Measurements from ENCODE around the gene LPA.
"Not testable (repeated sequence)": the region's sequence is repeated elsewhere in the genome, so short reads cannot be mapped to it uniquely, and the experiment has no call there.

Gene LPA

DNA sequence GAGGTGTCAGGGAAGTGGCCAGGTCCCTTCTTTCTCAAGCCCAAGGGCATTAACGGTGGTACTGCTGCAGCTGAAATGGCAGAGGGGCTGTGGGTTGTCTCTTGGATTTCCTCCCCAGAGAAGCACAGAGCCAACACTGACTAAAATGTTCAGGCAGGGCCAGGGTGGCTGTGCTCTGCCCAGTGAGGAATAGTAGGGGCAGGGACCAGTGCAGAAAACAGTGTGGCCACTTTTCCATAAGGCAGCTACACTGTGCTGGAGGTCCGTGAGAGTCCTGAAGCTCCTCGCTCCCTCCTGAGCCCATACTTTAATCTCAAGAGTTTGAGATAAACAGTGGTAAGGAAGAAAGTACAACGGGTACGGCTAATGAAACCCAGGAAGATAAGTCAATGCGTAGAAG lies 4.5 kb downstream of the LPA start:
- no peak for DNase-seq

DNA sequence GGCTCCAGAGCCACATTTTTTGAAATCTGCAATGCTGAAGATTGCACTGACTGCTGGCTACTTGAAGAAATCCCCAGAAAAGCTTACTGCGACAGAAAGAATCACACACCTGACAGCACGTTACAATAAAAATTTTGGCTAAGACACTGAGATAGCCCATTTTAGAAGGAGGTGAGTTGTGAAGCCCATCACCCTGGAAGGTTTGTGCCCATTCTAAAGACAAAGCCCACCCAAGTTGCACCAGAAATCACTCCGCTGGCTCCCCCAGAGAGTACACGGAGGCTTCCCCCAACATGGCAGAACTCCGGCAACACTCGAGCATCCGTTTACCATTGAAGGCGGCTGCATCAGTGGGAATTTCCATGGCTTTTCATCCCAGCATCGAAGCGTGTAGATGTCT lies 29.4 kb downstream of the LPA start:
- no peak for DNase-seq

DNA sequence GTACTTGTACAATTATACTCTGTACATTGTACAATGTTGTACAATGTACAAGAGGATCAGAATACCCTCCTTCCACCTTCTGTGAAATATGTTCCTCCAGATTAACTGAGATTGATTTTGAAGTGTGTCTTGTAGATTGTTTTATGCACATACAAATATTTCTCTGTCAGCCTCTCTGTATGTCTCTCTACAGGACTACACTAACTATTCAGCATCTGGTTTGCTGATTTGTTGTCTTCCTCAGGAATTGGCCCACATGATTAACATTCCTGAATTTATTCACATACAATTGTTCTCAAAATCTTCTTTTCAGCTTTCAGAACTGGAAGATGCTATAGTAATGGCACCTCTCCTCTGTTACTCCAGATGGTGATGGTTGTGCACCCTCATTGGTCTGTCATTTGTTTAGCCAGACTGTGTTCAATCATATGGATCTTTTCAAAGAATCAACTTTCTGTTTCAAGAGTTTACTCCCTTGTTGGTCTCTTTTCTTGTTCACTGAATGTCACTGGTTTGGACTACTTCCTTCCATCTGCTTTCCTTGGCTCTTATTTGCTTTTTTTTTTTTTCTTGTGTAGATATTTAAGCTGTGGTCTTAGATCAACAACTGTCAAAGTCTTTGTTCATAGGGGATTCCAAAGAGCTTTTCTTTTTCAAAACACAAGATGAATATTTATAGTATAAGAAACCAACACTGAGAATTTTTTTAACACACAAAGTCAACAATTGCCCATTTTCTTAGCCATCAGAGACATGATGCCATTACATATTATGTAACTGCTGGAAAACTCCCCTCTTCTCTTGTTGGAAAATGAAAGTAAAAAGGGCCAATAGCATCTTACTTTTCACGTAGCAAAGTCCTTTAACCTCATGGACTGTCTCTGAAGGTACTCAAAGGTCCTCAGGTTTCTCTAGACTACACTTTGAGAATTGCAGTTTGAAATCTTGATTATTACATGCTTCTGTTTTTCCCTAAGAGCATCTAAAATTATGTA lies 67.9 kb downstream of the LPA start:
- DNase-seq = no peak

DNA sequence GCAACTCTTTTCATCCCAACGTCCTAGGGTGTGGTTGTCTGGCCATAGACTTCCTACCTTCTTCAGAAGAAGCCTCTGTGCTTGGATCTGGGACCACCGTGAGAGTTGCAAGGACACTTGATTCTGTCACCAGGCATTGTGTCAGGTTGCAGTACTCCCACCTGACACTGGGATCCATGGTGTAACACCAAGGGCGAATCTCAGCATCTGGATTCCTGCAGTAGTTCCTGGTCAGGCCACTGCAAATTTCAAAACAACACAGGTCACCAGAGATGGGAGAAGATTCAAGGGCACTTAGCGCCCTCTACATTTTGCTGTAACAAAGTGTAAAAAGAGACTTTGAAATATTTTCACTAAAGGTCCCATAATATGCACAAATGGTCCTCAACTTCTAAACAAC lies 68.8 kb downstream of the LPA start:
- not testable (repeated sequence) for DNase-seq

DNA sequence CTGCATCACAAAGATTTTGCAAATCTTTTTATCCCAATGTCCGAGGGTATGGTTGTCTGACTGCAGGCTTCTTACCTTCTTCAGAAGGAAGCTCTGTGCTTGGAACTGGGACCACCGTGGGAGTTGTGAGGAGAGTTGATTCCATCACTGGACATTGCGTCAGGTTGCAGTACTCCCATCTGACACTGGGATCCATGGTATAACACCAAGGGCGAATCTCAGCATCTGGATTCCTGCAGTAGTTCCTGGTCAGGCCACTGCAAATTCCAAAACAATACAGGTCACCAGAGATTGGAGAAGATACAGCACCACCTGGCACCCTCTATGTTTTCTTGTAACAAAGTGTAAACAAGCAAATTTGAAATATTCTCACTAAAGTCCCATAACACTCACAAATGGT lies 77.7 kb downstream of the LPA start:
- DNase-seq = no peak

DNA sequence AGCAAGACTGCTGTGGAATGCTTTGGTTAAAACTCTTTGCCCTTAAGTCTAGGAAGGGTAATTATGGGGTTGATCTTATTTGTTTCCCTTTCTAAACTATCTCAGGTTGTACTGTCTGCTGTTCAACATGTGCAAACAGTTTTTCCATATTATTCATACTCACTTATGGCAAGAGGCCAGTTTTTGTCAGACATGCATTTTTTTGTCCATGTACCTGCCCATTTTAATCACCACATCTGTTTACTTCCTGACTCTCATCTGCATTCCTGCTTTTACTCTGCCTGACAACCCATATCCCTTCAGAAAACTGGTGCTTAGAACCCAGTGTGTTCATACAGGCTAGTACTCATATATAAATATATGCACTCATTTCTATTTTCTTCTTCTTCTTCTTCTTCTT lies 80.3 kb downstream of the LPA start:
- no peak for DNase-seq

DNA sequence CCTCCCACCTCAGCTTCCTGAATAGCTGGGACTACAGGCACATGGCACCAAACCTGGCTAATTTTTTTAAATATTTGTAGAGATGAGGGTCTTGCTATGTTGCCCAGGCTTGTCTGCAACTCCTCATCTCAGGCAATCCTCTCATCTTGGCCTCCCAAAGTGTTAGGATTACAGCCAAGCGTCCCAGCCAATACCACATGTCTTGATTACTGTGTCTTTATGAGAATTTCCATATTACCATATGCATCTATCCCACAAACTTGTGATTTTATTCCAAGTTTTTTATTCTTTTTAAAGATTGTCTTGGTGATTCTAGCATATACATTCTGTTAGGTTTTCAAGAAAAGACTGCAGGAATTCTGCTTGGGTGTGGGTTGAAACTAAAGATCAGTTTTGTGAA lies 82.7 kb downstream of the LPA start:
- DNase-seq = no peak

DNA sequence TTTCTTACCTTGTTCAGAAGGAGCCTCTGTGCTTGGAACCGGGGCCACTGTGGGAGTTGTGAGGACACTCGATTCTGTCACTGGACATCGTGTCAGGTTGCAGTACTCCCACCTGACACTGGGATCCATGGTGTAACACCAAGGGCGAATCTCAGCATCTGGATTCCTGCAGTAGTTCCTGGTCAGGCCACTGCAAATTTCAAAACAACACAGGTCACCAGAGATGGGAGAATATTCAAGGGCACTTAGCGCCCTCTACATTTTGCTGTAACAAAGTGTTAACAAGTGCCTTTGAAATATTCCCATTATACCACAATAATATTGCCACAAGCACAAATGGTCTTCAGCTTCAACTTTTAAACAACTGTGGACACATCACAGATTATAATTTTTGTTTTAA lies 85.6 kb downstream of the LPA start:
- DNase-seq = not testable (repeated sequence)

DNA sequence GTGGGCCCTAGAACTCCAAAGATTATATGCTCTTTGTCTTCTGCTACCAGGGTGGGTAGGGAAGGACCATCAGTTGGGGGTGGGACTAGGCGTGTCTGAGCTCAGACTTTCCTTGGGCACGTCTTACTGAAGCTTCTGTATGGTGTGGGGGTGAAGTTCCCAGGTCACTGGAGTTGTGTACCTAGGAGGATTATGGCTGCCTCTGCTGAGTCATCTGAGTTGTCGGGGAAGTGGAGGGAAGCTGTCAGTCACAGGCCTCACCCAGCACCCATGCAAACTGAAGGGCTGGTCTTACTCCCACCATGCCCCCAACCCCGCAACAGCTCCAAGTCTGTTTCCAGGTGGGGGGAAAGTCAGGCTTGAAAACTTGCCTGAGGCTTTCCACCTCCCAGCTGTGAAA lies 90.1 kb downstream of the LPA start:
- no peak for DNase-seq

DNA sequence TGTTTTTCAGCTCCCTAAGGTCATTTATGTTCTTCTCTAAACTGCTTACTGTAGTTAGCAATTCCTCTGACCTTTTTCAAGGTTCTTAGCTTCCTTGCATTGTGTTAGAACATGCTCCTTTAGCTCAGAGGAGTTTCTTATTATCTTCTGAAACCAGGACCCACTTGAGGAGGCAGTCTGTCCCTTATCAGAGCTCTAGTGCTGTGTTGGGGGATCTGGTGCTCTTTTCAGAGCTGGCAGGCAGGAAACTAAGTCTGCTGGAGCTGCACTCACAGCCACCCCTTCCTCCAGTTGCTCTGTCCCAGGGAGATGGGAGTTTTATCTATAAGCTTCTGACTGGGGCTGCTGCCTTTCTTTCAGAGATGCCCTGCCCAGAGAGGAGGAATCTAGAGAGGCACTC lies 92.9 kb downstream of the LPA start:
- not testable (repeated sequence) for DNase-seq

DNA sequence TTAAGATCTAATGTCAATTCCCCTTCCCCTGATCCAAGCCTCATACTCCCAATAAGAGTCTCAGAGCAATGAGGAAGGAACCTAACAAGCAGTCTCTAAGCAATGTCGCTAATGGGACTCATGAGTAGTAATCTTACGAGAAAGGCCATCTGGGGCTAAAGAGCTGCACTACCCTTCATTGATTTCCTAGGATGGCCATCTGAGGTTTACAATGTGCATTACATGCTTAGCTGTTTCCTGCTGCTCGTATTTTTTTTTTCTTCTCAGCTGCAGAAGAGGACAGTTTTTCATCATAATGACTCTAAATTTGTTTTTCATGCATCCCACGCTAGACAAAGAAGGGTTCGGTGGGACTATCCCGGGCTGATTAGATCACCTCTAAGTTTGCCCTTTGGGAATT lies 119.3 kb downstream of the LPA start:
- DNase-seq = no peak

DNA sequence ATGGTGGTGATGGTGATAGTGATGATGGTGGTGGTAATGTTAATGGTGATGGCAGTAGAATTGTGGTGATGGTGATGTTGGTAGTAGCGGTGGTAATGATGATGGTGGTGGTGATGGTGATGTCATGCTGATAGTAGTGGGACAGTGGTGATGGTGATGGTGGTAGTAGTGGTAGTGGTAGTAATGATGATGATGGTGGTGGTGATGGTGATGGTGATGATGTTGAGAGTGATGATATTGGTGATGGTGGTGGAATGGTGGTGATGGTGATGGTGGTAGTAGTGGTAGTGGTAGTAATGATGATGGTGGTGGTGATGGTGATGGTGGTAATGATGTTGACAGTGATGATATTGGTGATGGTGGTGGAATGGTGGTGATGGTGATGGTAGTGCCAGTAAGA lies 128.8 kb downstream of the LPA start:
- DNase-seq = no peak

DNA sequence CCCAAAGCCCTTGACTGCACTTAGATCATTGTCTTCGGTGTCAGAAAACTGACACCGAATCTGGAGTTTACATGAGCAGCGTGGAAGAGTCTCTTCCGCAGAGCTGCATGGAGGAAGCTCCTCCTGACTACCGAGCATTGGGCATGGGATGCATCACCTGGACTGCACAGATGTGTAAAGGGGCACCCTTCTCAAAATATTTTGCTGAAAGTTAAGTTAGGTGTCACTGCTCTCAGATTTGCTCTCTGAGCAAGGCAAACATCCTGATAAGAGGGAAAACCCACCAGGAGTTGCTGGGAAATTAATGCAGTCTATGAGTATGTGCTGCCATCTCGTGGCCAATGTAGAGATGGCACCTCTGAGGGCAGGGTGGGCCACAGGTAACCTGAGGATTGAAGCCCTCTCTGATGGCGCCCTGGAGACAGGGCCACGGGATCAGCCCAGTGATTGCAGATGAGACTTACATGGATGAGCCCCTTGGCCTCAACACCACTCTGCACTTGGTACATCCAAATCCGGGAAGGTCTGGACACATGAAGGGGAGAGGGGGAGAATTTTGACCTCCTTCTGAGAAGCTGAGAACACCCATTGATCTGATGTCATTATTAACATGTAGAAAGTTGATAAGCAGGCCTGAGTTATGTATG lies 129.9 kb downstream of the LPA start:
- DNase-seq = peak; percentile 37

DNA sequence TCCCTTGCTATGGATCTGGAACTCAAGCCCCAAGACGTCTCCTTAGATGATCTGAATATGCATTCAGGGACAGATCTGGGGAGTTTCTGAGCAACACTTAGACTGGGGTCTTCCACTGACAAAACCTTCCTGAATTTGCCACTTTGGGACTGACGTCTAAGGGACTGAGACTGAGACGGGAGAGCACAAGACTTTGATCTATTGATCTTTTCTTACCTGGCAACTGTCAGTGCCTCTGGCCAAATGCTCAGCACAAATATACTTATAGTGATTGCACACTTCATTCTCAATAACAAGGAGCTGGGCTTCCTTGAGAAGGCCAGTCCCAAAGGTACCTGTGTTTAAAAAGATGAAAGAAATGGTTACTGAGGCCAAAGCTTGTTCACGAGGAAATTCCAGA lies 131.8 kb downstream of the LPA start:
- DNase-seq = no peak

DNA sequence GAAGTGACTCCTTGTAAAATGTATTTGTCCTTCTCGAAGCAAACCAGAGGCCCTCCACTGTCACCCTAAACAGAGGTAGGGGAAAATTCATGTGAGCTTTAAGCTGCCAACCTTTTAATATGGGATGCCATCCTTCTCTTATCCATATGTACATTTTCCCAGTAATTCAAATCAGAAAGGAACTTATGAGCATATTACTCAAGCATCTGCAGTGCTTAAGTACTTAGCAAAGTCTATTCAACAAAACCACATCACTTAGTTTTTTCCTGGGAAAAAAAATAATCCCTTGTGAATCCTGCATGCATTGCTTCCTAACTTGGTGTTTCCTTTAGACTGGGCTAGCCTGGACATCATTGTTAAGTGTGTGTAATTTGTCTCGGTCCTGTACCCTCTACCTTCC lies 132.2 kb downstream of the LPA start:
- DNase-seq = no peak

DNA sequence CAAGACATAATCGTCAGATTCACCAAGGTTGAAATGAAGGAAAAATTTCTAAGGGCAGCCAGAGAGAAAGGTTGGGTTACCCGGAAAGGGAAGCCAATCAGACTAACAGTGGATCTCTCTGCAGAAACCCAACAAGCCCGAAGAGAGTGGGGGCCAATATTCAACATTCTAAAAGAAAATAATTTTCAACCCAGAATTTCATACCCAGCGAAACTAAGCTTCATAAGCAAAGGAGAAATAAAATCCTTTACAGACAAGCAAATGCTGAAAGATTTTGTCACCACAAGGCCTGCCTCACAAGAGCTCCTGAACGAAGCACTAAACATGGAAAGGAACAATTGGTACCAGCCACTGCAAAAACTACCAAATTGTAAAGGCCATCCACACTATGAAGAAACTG lies 134.6 kb downstream of the LPA start:
- DNase-seq = not testable (repeated sequence)

DNA sequence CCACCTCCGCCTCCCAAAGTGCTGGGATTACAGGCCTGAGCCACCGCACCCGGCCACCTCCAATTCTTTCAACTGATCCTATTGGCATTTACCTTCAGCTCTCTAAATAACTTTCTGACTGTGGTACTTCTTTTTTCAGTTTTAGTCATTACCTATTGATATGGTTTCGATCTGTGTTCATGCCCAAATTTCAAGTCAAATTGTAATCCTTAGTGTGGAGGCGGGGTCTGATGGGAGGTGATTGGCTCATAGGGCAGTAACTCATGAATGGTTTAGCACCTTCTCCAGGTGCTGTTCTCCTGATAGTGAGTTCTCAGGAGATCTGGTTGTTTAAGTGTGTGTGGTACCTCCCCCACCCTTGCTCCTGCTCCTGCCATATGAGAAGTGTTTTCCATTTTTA lies 140.9 kb downstream of the LPA start:
- DNase-seq = no peak

DNA sequence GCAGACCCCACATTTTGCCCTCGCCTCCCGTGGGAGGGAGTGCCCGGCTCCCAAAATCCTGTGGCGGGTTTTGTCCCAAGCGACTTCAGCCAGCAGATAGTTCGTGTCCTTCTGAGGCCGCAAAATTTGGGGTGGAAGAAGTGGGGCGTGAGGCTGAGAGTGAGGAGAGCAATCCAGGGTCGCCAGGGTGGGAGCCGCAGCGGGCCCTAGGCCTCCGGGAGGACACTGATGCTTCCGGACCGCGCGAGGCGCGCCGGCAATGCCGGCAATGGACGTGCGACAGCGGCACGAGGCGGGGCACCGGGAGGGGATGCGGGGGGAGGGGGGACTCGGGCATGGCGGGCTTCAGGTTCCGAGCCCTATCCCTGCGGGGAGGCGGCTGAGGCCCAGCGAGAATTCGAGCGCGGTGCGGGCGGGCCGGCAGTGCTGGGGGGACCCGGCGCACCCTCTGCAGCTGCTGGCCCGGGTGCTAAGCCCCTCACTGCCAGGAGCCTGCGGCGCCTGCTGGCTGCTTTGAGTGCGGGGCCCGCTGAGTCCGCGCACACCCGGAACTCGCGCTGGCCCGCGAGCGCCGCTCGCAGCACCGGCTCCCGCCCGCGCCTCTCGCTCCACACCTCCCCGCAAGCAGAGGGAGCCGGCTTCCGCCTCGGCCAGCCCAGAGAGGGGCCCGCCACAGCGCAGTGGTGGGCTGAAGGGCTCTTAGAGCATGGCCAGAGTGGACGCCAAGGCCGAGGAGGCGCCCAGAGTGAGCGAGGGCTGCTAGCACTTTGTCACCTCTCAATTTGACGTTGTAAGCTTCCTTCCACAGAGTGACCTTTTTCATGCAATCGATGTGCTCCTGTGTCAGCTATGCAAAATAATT lies 143.8 kb downstream of the LPA start:
- peak; percentile 69 for DNase-seq

DNA sequence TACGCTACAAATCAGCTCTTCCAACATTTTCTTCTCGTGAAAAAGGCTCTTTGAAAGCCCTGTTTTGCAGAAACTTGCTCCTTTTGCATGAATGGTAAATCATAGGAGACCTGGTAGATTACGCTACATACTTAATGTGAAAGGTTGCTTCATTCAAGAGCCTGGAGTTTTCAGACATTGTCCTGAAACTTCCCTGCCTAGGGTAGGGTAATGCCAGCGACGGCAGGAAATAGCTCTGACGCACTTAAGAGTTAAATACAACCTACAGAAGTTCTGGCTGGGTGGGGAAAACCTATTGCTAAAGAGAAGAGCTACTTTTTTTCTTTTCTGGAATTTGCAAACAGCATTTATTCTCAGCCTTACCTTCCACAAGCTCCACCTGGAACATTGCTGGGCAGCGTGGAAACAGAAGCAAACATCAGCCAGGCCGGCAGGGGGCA lies 144.5 kb downstream of the LPA start:
- no peak for DNase-seq

DNA sequence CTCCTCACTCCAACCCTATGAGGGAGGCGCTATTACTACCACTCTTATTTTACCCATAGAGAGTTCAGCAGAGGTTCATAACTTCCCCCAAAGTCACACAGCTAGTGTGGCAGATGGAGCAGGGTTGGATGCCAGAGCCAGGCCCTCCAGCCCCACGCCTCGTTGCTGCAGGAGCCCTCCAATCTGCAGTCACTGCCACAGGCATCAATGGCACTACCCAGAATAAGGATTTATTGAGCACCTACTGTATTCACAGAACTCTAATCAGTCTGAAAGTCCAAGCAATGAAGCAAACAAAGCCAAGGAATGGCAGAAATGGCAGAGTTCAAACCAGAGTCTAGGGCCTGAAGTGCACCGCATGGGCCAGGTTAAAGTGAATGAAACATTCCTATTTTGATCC lies 144.9 kb downstream of the LPA start:
- no peak for DNase-seq

DNA sequence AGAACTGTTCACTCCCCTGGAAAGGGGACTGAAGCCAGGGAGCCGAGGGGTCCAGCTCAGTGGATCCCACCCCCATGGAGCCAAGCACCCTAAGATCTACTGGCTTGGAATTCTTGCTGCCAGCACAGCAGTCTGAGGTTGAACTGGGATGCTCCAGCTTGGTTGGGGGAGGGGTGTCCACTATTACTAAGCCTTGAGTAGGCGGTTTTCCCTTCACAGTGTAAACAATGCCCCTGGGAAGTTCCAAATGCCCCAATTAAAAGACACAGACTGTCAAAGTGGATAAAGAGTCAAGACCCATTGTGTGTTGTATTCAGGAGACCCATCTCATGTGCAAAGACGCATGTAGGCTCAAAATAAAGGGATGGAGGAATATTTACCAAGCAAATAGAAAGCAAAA lies 150.2 kb downstream of the LPA start:
- DNase-seq = no peak

DNA sequence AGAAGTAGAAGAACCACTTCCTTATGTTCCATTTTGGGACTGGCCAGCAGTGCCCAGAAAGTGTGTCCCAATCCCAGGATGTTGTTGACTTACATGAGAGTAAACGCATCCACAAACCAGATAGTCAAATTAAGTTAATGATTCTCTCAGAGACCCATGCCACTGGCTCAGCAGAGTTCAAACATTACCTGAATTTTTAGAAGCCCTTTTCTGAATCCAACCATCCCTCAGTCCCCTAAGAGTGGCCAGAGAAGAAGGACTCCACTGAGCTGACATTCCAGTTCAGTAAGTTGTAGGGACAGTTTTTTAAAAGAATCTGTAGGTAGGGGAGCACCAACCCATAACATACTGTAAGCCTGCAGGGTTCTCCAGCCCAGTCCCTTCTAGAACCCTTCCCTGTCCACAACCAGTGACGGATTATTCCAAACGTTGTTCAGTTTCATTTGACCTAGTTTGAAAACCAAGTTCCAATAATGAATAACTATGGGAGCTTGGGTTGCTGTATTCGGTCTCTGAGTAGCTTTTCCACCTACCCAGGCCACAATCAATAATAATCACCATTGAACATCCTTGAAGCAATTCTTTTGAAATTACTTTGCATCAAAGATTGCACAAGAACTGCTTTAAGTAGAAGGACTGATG lies 153.0 kb downstream of the LPA start:
- no peak for DNase-seq

DNA sequence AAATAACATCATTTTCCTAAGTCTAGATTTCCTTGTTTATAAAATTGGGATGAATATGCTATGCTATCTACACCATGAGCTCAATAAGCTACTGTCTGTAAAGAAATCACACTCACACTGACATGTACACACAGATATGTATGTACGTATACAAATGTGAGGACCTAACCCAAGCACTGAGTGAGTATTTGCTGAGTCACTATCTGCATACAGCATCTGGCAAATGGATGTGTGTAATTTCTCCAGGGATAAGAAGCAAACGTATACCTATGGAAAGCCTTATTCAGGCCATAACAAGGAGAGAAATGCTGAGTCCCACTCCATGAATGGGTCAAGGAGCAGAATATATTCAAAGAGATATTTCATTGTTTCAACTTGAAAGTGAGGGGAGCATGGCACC lies 153.9 kb downstream of the LPA start:
- no peak for DNase-seq

Data from central memory CD4-positive, alpha-beta T cell (primary cell).